ENCODE results near the gene GDPD3. TPM values are rescaled to one million over a fixed set of nuclear protein-coding genes. Genes with fewer than 3 reads are reported as not detected.
A peak's percentile ranks its signal among the peaks of the same experiment; 100 is the strongest.

GDPD3 gene
- total RNA-seq, 6 donors from 2014 or later: 1.1 to 17.8 (median 5.4) TPM

- H3K27me3 ChIP-seq: no peaks in the 10 kb centered on the region
- no peak for DNase-seq
- no peak for ATAC-seq (ENCODE audit: low FRiP score in 2 of 2)
- H3K27ac ChIP-seq: no peak overlapping the region
- H3K36me3 ChIP-seq: peaks cover 29 to 67% (median 58%) of the 10 kb centered on the region in 4 donors
- no peaks in the 10 kb centered on the region for H3K9me3 ChIP-seq
- H3K4me3 ChIP-seq: no peak overlapping the region
- H3K4me1 ChIP-seq: peaks cover 29 to 54% (median 40%) of the 10 kb centered on the region in 4 donors
- no peak for TF ChIP-seq POLR2AphosphoS5 (IDR thresholded peaks at IDR 0.05)
- TF ChIP-seq POLR2A (IDR thresholded peaks at IDR 0.05): no peak
- no peak for TF ChIP-seq CTCF (IDR thresholded peaks at IDR 0.05)
- TF ChIP-seq EP300 (IDR thresholded peaks at IDR 0.05): no peak
These were observed 42.8 kb downstream of the GDPD3 start for GRCh38 chr16:30070490-30070889.

- Histone ChIP-seq H3K9me3 (no peaks in the 10 kb centered on the region), H3K27ac (peak overlapping the region in 2 of 4 donors; percentile 19 to 37), H3K36me3 (peaks cover 29 to 67% (median 58%) of the 10 kb centered on the region in 4 donors), H3K27me3 (no peaks in the 10 kb centered on the region), H3K4me3 (no peak overlapping the region), H3K4me1 (peaks cover 24 to 47% (median 34%) of the 10 kb centered on the region in 4 donors)
- peak in 1 of 2 donors; percentile 82 for DNase-seq
- ATAC-seq (ENCODE audit: low FRiP score in 2 of 2): no peak
- TF ChIP-seq CTCF (IDR thresholded peaks at IDR 0.05) (no peak), EP300 (IDR thresholded peaks at IDR 0.05) (no peak), POLR2AphosphoS5 (IDR thresholded peaks at IDR 0.05) (no peak), POLR2A (IDR thresholded peaks at IDR 0.05) (no peak)
- WGBS, 2 donors: 81 to 83% methylated on average over 31 of the region's 31 CpGs
These were observed 43.5 kb downstream of the GDPD3 start for GRCh38 chr16:30069611-30070462.

- no peak overlapping the region for H3K4me3 ChIP-seq
- ATAC-seq (ENCODE audit: low FRiP score in 2 of 2) (no peak), DNase-seq (no peak)
- peaks cover 28 to 45% (median 34%) of the 10 kb centered on the region in 4 donors for H3K4me1 ChIP-seq
- H3K27me3 ChIP-seq: no peaks in the 10 kb centered on the region
- peaks cover 29 to 67% (median 58%) of the 10 kb centered on the region in 4 donors for H3K36me3 ChIP-seq
- WGBS, 2 donors: 81 to 84% methylated on average over 11 to 17 of the region's 17 CpGs
- TF ChIP-seq CTCF (IDR thresholded peaks at IDR 0.05) (peak in 5 of 6 experiments; percentile 18 to 68 (median 31)), EP300 (IDR thresholded peaks at IDR 0.05) (no peak)
- no peaks in the 10 kb centered on the region for H3K9me3 ChIP-seq
- H3K27ac ChIP-seq: peak overlapping the region in 2 of 4 donors; percentile 28 to 37
These were observed 44.4 kb downstream of the GDPD3 start for GRCh38 chr16:30068750-30069610.

- peak overlapping the region in 2 of 4 donors; percentile 28 to 37 for H3K27ac ChIP-seq
- H3K27me3 ChIP-seq: no peaks in the 10 kb centered on the region
- H3K4me1 ChIP-seq: peaks cover 35 to 51% (median 41%) of the 10 kb centered on the region in 4 donors
- no peak overlapping the region for H3K4me3 ChIP-seq
- 85 to 92% methylated on average over 8 to 9 of the region's 9 CpGs for WGBS, 2 donors
- H3K9me3 ChIP-seq: no peaks in the 10 kb centered on the region
- peaks cover 29 to 62% (median 58%) of the 10 kb centered on the region in 4 donors for H3K36me3 ChIP-seq
- ATAC-seq (ENCODE audit: low FRiP score in 2 of 2): no peak
- no peak for TF ChIP-seq EP300 (IDR thresholded peaks at IDR 0.05)
- DNase-seq: no peak
These were observed 45.0 kb downstream of the GDPD3 start for GRCh38 chr16:30068333-30068732.

GRCh38 chr16:30067584-30067916 lies 45.8 kb downstream of the GDPD3 start:
- peak overlapping the region in 3 of 4 donors; percentile 74 to 99 (median 78) for H3K4me3 ChIP-seq
- H3K27me3 ChIP-seq: no peaks in the 10 kb centered on the region
- ATAC-seq (ENCODE audit: low FRiP score in 2 of 2) (no peak), DNase-seq (no peak)
- peak overlapping the region in 3 of 4 donors; percentile 96 to 98 (median 98) for H3K27ac ChIP-seq
- peaks cover 36 to 54% (median 44%) of the 10 kb centered on the region in 4 donors for H3K4me1 ChIP-seq
- peaks cover 29 to 57% (median 55%) of the 10 kb centered on the region in 4 donors for H3K36me3 ChIP-seq
- 88 to 90% methylated on average over 6 of the region's 6 CpGs for WGBS, 2 donors
- no peaks in the 10 kb centered on the region for H3K9me3 ChIP-seq
- TF ChIP-seq POLR2A (IDR thresholded peaks at IDR 0.05): no peak
- no peak for TF ChIP-seq POLR2AphosphoS5 (IDR thresholded peaks at IDR 0.05)
- no peak for TF ChIP-seq EP300 (IDR thresholded peaks at IDR 0.05)
- no peak for TF ChIP-seq CTCF (IDR thresholded peaks at IDR 0.05)
